Glutamatergic neuron (in vitro differentiated cells): ENCODE data around the gene HNF1B. TPM values are rescaled to one million over a fixed set of nuclear protein-coding genes. Genes with fewer than 3 reads are reported as not detected.

Experiments used
- DNase-seq: peaks from one replicate; pipeline ENCODE4 v3.0.0; 2022
- H3K27ac Mint-ChIP-seq: one replicate; pipeline ENCODE4 v1.8.0; 2020; ENCODE audit warnings: mild to moderate bottlenecking, mixed read lengths, inconsistent platforms; ENCODE audit not compliant: unreplicated experiment
- H3K27me3 Mint-ChIP-seq: one replicate; pipeline ENCODE4 v1.8.0; 2020; ENCODE audit warnings: mild to moderate bottlenecking, moderate library complexity, mixed read lengths, inconsistent platforms; ENCODE audit not compliant: unreplicated experiment
- H3K36me3 Mint-ChIP-seq: one replicate; pipeline ENCODE4 v1.8.0; 2020; ENCODE audit warnings: mild to moderate bottlenecking, mixed read lengths, inconsistent platforms; ENCODE audit not compliant: unreplicated experiment
- H3K4me1 Mint-ChIP-seq: one replicate; pipeline ENCODE4 v1.8.0; 2020; ENCODE audit warnings: mild to moderate bottlenecking, low read depth, mixed read lengths, inconsistent platforms; ENCODE audit not compliant: unreplicated experiment
- H3K4me3 Mint-ChIP-seq: one replicate; pipeline ENCODE4 v1.8.0; 2020; ENCODE audit warnings: mild to moderate bottlenecking, mixed read lengths, inconsistent platforms; ENCODE audit not compliant: unreplicated experiment
- H3K9me3 Mint-ChIP-seq: one replicate; pipeline ENCODE4 v1.8.0; 2020; ENCODE audit warnings: mild to moderate bottlenecking, moderate library complexity, mixed read lengths, inconsistent platforms; ENCODE audit not compliant: unreplicated experiment
- CTCF ChIP-seq: fragments of 200-600 bp; sonication (generic); IDR thresholded peaks from one replicate; pipeline ENCODE4 v1.5.0; 2021; ENCODE audit not compliant: partially characterized antibody, unreplicated experiment
- total RNA-seq: library from RNA; stranded (reverse); fragmentation: NEBNext Ultra II Directional; extraction: Animal tissue kit (Norgen Biotek cat#: 25700); gene quantifications from one replicate; pipeline ENCODE4 v1.2.1, GENCODE V29; 2021; ENCODE audit not compliant: unreplicated experiment

HNF1B gene
- total RNA-seq, 1 donor from 2014 or later: not detected

GRCh38 chr17:37762666-37763065, 17.8 kb upstream of the HNF1B start:
- Mint-ChIP-seq H3K36me3 (no peaks in the 10 kb centered on the region), H3K4me1 (no peaks in the 10 kb centered on the region), H3K9me3 (no peaks in the 10 kb centered on the region), H3K27ac (no peak overlapping the region), H3K27me3 (peaks cover 2% of the 10 kb centered on the region), H3K4me3 (no peak overlapping the region)
- no peak for DNase-seq
- no peak for TF ChIP-seq CTCF

DNA sequence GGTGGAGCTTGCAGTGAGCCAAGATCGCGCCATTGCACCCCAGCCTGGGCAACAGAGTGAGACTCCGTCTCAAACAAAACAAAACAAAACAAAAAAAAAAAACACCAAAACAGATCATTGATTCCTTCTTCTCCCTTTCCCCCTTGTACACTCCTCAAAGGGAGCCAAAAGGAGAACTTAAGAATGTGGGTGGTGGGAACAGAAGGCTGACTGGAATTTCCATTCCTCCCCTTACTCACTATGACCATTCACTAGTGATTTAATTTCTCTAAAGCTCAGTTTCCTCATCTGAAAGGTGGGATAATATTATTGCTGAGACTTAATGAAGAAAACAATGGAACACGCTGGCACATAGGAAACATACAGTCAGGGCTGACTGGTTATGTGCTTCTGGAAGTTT, 17.1 kb upstream of the HNF1B start:
- Mint-ChIP-seq H3K27ac (no peak overlapping the region), H3K9me3 (no peaks in the 10 kb centered on the region), H3K4me3 (no peak overlapping the region), H3K27me3 (peaks cover 2% of the 10 kb centered on the region), H3K4me1 (no peaks in the 10 kb centered on the region), H3K36me3 (no peaks in the 10 kb centered on the region)
- TF ChIP-seq CTCF: no peak
- DNase-seq: no peak

DNA sequence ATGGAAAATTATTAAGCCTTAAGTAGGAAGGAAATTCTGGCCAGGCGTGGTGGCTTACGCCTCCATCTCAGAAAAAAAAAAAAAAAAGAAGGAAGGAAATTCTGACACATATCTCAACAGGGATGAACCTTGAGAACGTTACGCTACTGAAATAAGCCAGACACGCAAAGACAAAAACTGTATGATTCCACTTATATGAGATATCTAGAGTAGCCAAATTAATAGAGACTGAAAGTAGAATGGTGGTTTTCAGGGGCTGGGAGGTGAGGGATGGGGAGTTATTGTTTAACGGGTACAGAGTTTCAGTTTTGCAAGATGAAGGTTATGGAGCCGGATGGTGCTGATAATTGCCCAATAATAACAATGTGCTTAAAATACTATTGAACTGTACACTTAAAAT, 16.2 kb upstream of the HNF1B start:
- no peaks in the 10 kb centered on the region for H3K36me3 Mint-ChIP-seq
- TF ChIP-seq CTCF: no peak
- no peaks in the 10 kb centered on the region for H3K4me1 Mint-ChIP-seq
- no peak overlapping the region for H3K4me3 Mint-ChIP-seq
- DNase-seq: no peak
- H3K9me3 Mint-ChIP-seq: no peaks in the 10 kb centered on the region
- peaks cover 5% of the 10 kb centered on the region for H3K27me3 Mint-ChIP-seq
- no peak overlapping the region for H3K27ac Mint-ChIP-seq

DNA sequence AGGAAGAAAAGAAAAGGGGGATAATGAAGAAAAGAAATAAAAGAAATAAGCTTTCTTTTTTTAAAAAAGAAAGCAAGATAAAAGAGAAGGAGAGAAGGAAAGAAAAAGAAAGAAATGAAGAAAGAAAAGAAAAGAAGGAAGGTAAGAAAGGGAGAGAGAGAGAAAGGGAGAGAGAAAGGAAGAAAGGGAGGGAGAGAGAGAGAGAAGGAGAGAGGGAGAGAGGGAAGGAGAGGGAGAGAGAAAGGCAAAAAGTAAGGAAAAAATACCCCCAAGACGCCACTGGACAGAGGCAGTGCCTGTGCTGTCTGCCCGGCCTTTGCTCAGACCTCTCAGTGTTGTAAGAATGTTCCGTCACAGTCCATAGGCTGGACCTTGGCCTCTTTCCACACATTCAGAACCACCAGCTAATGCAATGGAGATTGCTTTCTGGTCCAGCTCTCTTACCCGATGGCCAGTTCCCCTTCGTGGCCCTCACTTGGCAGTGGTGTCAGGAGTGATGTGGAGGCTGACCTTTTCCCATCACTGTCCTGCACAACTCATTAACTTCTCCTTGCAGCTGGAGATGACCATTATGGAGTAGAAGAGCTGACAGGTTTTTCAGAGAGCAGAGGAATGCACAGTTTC, 14.3 kb upstream of the HNF1B start:
- no peaks in the 10 kb centered on the region for H3K4me1 Mint-ChIP-seq
- no peaks in the 10 kb centered on the region for H3K9me3 Mint-ChIP-seq
- TF ChIP-seq CTCF: no peak
- H3K27ac Mint-ChIP-seq: no peak overlapping the region
- H3K27me3 Mint-ChIP-seq: peaks cover 5% of the 10 kb centered on the region
- no peaks in the 10 kb centered on the region for H3K36me3 Mint-ChIP-seq
- H3K4me3 Mint-ChIP-seq: no peak overlapping the region
- no peak for DNase-seq

GRCh38 chr17:37756051-37756450, 11.2 kb upstream of the HNF1B start:
- peaks cover 6% of the 10 kb centered on the region for H3K27me3 Mint-ChIP-seq
- H3K36me3 Mint-ChIP-seq: no peaks in the 10 kb centered on the region
- no peak for DNase-seq
- no peak overlapping the region for H3K4me3 Mint-ChIP-seq
- TF ChIP-seq CTCF: no peak
- no peak overlapping the region for H3K27ac Mint-ChIP-seq
- H3K4me1 Mint-ChIP-seq: no peaks in the 10 kb centered on the region
- H3K9me3 Mint-ChIP-seq: no peaks in the 10 kb centered on the region
